Epidermal melanocyte (primary cell): Measurements from ENCODE around the gene GADD45G.

ENCODE experiments used
- DNase-seq: peaks from one replicate; pipeline ENCODE4 v3.0.0; 2011; ENCODE audit warnings: low spot score; ENCODE audit not compliant: insufficient read length

Gene GADD45G

DNA sequence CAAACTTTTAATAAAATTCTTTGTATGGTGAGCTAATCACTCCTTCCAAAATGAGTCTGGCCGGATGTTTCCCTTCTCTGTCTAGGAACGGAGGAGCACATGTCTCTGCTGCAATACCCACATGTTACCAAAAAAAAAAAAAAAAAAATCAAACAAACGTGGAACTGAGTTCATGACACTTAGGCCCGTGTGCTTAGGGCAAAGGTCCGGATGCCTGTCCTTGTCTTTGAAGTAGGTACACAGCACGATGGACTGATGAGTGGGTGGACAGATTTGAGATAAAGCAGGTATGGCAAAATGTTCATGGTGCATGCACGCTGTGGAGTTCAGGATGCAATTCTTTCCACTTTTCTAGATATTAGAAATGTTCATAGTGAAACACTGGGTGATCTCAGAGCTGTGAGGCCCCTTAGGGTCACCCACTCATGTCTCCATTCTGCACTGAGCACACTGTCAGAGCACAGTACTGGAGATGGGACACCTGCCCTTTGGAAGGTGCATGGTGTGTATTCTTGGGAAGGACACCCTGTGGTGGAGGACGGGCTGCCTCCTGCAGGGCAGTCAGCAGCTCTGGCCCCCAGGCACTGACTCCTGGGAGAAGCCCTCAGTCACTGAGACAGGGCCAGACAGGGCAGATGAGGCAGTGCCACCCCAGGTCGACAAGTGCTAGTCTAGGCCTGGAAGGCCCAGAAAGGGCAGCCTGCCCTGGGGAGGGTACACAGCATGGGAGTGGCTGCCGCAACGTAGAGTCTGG is 43.6 kb downstream of the GADD45G start:
- no peak for DNase-seq

DNA sequence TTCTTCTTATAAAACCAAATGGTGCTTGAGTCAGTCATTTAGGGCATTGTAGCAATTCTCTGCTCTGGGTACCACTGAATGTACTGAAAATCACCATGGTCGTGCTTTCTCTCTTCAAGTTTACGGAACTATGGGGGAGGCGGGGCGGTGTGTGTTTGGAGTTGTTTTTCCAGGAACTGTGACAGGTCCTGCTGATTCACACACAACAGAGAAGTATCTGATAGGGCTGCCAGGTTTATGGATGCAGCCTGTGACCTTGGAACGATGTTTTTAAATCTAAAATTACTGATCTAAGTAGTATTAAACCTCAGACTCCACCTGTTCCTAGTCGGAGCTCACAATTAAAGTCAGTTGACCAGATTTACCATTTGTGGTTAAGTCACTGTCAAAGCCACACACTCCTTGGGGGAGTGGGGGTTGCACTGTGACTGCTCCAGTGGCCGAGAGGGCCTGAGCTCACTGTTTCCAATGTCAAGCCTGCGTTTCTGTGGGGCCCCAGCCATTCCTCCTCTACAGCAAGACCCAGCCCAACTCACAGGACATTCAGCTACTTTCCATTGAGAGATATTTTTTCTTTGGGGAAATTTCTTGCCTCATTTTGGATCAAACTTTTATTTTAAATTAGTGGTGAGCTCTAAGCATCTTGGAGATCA is 44.4 kb downstream of the GADD45G start:
- no peak for DNase-seq

DNA sequence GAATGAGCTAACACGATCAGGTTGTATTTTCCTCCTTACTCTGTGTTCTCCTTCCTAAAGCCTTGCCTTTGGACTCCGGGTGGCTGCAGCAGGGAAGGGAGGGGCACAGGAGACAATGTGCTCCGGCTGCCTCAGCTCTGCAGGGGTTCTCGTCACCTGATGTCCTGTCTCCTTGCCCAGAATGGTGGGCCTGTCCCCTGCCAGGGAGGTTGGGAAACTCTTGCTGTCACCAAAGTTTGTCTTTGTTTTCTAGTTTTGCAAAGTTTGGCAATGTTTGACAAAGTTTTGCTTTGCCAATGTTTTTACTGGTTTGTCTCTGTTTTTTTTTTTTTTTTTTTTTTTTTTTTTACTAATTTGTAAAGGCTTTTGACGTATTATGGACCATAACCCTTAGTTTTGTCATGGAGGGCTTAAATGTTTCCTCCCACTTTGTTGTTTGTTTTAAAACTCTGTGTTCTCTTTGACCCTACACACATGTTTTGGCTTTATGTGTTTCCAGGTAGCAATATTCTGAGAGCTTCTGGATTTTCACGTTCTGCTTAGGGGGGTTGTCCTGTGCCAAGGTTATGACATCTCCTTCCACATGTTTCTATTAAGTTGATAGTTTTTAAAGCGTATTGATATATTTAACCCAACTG is 49.3 kb downstream of the GADD45G start:
- no peak for DNase-seq

DNA sequence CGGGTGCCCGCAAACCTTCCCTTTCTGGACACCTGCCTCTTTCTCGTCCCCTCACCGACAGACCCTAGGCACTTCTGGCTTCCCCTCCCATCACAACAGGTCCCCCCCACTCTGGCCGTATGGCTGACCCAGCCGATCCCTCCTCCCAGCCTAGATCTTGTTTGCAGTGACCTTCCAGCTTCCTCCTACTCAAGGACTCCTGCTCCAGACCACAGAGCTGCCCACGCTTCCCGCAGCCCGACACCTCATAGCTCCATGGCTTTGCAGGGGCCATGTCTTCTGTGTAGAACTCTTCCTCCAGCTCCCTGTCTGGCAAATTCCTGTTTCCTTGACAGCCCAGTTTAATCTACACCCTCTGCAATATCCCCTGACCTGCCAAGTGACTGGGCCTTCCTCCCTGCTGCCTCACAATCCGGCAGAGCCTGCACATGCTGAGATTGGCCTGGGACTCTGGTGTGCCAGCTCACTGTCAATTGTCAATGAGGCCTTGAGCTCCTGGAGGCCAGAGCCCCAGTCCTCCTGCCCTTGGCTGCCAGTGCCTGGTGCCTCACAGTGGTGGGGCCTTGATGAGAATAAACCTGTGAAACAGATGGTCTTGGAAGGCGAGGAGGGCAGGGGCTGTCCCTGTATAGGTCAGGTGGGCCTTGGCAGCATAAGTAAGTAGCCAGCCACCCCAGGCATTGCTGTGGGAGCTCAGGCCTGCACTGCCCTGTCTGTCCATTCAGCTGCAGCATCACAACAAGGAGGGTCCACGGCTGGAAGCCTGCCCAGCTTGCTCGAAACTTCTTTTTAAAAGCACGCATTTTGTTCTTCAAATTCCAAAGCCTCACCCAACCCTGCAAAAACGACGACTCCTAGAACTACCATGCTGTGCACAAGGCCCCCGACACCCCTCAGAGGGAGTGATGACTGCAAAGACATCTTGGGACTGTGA is 50.5 kb downstream of the GADD45G start:
- DNase-seq, result no peak
